ENCODE measurements around the gene LOXL1.

GRCh38 chr15:73997986-73998385 is 71.7 kb downstream of the LOXL1 start:
- no peak for TF ChIP-seq CTCF (IDR thresholded peaks at IDR 0.05)
- TF ChIP-seq POLR2A (IDR thresholded peaks at IDR 0.05), result no peak

All from testis (tissue), 2 donors.